Uterus (tissue), 4 donors: Measurements from ENCODE around the gene MRPL43. TPM values are rescaled to one million over a fixed set of nuclear protein-coding genes. Genes with fewer than 3 reads are reported as not detected.

Experiments used
- DNase-seq, 2 donors: peaks; one replicate each; pipeline ENCODE4 v3.0.0-alpha.2; 2019 to 2020
- H3K27ac ChIP-seq, 2 donors: fragments of 200-600 bp; sonication (generic); 1 replicate in 1 of 2; 2 replicates in 1 of 2; pipeline ENCODE4 v1.5.1; 2016 to 2018
- H3K27me3 ChIP-seq, 2 donors: fragments of 200-600 bp; sonication (generic); one replicate each; pipeline ENCODE4 v1.5.1; 2018 to 2019; ENCODE audit warnings: control low read depth in 1 of 2
- H3K36me3 ChIP-seq, 2 donors: fragments of 200-600 bp; sonication (generic); one replicate each; pipeline ENCODE4 v1.5.1; 2019; ENCODE audit warnings: control low read depth in 1 of 2
- H3K4me1 ChIP-seq, 2 donors: fragments of 200-600 bp; sonication (generic); one replicate each; pipeline ENCODE4 v1.5.1; 2018 to 2019; ENCODE audit warnings: control low read depth in 1 of 2
- H3K4me3 ChIP-seq, 2 donors: fragments of 200-600 bp; sonication (generic); 1 replicate in 1 of 2; 2 replicates in 1 of 2; pipeline ENCODE4 v1.5.1; 2018 to 2019; ENCODE audit warnings: mild to moderate bottlenecking in 1 of 2
- H3K9me3 ChIP-seq, 2 donors: fragments of 200-600 bp; sonication (generic); one replicate each; pipeline ENCODE4 v1.5.1; 2019; ENCODE audit warnings: control low read depth in 1 of 2
- POLR2A ChIP-seq, 2 donors: fragments of 450-650 bp; IDR thresholded peaks; one replicate each; pipeline ENCODE4 v1.6.1; 2016; ENCODE audit warnings: antibody characterized with exemption in 2 of 2, mild to moderate bottlenecking in 1 of 2, moderate library complexity in 1 of 2
- intact Hi-C: fragments of 100-400 bp; cut with DNase I; formaldehyde crosslinking; loops from one replicate; pipeline ENCODE4 v1.15.1; 2023; ENCODE audit warnings: low total_unique reads
- total RNA-seq, 4 donors: library from RNA; depleted of rRNA in 3 of 4; stranded (reverse); fragments of >200 nt in 3 of 4; gene quantifications; one replicate each; pipeline versions ENCODE4 v1.1.0 to v1.2.4, GENCODE V29; 2014 to 2023
- TF ChIP-seq, protein P1 (sequence below), 4 experiments: fragments of 200-600 bp in 2 of 4; fragments of 450-650 bp in 2 of 4; sonication (generic) in 2 of 4; IDR thresholded peaks; one replicate each; pipeline ENCODE4 v1.5.1; 2016 to 2019; ENCODE audit warnings: antibody characterized with exemption in 4 of 4, mild to moderate bottlenecking in 2 of 4, moderate library complexity in 1 of 4
- donor health status: DM: yes; HTN: yes; CAD: no.

MRPL43 gene
- total RNA-seq, 4 donors from 2014 or later = 36.9 to 134 (median 51.8) TPM

DNA sequence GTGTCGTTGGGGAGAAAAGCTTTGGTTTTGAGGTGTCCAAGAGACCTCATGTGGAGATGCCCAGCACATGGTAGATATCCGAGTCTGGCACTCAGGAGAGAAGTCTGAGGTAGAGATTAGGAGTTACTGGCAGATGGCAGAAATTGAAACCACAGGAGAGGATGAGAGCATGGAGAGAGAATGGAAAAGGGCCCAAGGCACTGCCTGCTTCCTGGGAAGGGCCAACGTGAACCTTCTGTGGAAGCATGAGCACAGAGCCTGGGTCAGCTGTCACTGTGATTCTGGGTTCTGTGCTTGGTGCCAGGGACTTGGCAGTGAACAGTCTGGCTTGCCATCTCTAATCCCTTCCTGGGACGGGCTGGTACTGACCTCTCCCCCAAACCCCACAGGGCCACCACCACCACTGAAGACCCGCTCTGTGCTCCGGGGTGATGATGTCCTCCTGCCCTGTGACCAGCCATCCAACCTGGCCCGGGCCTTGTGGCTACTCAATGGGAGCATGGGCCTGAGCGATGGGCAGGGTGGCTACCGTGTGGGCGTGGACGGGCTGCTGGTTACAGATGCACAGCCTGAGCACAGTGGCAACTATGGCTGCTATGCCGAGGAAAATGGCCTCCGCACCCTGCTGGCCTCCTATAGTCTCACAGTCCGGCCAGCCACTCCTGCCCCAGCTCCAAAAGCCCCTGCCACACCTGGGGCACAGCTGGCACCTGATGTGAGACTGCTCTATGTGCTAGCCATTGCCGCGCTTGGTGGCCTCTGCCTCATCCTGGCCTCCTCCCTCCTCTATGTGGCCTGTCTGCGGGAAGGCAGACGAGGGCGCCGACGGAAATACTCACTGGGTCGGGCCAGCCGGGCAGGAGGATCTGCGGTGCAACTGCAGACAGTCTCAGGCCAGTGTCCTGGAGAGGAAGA lies 4.1 kb downstream of the MRPL43 start:
- H3K36me3 ChIP-seq = no peaks in the 10 kb centered on the region
- no peak overlapping the region for H3K4me3 ChIP-seq
- H3K27ac ChIP-seq = no peak overlapping the region
- H3K9me3 ChIP-seq = no peaks in the 10 kb centered on the region
- peaks cover 4 to 13% of the 10 kb centered on the region in 2 donors for H3K4me1 ChIP-seq
- H3K27me3 ChIP-seq = no peaks in the 10 kb centered on the region
- TF ChIP-seq POLR2A (IDR thresholded peaks at IDR 0.05) = no peak
- intact Hi-C loops = no loop called here
- peak in 1 of 2 donors; percentile 11 for DNase-seq

- no peak overlapping the region for H3K4me3 ChIP-seq
- no peaks in the 10 kb centered on the region for H3K27me3 ChIP-seq
- H3K9me3 ChIP-seq = no peaks in the 10 kb centered on the region
- H3K27ac ChIP-seq = no peak overlapping the region
- intact Hi-C loops = no loop called here
- TF ChIP-seq, protein P1, sequence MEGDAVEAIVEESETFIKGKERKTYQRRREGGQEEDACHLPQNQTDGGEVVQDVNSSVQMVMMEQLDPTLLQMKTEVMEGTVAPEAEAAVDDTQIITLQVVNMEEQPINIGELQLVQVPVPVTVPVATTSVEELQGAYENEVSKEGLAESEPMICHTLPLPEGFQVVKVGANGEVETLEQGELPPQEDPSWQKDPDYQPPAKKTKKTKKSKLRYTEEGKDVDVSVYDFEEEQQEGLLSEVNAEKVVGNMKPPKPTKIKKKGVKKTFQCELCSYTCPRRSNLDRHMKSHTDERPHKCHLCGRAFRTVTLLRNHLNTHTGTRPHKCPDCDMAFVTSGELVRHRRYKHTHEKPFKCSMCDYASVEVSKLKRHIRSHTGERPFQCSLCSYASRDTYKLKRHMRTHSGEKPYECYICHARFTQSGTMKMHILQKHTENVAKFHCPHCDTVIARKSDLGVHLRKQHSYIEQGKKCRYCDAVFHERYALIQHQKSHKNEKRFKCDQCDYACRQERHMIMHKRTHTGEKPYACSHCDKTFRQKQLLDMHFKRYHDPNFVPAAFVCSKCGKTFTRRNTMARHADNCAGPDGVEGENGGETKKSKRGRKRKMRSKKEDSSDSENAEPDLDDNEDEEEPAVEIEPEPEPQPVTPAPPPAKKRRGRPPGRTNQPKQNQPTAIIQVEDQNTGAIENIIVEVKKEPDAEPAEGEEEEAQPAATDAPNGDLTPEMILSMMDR (IDR thresholded peaks at IDR 0.05) = no peak
- no peak for TF ChIP-seq POLR2A (IDR thresholded peaks at IDR 0.05)
- DNase-seq = no peak
- H3K36me3 ChIP-seq = no peaks in the 10 kb centered on the region
- H3K4me1 ChIP-seq = peaks cover 0 to under 1% of the 10 kb centered on the region in 2 donors
These were observed 6.0 kb downstream of the MRPL43 start for GRCh38 chr10:100981178-100981772.

DNA sequence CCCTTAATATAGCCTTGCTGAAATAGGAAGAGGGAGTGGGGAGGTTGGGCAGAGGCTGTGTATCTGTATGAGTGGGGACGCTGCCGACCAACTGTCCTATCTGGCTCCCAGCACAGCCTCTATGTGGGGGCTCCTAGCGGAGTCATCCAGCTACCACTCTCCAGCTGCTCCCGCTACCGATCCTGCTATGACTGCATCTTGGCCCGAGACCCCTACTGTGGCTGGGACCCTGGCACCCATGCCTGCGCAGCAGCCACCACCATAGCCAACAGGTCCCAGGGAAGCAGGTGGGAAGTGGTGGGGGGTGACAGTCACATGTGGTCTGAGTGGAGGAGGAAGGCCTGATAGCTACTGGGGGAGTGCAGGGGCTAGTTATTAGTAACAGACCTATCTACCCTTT lies 6.6 kb downstream of the MRPL43 start:
- Histone ChIP-seq H3K27me3 (no peaks in the 10 kb centered on the region), H3K27ac (no peak overlapping the region), H3K9me3 (no peaks in the 10 kb centered on the region), H3K36me3 (no peaks in the 10 kb centered on the region), H3K4me1 (no peaks in the 10 kb centered on the region), H3K4me3 (no peak overlapping the region)
- TF ChIP-seq, protein P1 (IDR thresholded peaks at IDR 0.05) = no peak
- no peak for TF ChIP-seq POLR2A (IDR thresholded peaks at IDR 0.05)
- intact Hi-C loops = no loop called here
- peak in 1 of 2 donors; percentile 8 for DNase-seq

DNA sequence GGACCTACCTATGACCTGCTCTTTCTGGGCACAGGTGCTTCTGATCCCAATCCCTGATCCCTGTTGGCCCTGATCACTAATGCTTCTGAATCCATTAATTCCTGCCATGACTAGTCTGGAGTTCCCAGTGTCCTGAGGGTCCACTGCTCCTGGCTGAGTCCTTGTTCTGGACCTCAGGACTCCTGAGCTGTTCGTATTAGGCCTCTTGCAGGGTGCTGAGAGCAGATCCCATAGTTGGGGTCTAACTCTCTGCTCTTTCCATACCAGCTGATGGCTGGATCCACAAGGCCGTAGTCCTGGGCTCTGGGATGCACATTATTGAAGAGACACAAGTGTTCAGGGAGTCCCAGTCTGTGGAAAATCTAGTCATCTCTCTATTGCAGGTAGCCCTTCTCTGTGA lies 7.0 kb downstream of the MRPL43 start:
- H3K4me3 ChIP-seq = no peak overlapping the region
- H3K27me3 ChIP-seq = no peaks in the 10 kb centered on the region
- DNase-seq = no peak
- no peaks in the 10 kb centered on the region for H3K4me1 ChIP-seq
- H3K27ac ChIP-seq = no peak overlapping the region
- no peaks in the 10 kb centered on the region for H3K36me3 ChIP-seq
- TF ChIP-seq, protein P1 (IDR thresholded peaks at IDR 0.05) = no peak
- TF ChIP-seq POLR2A (IDR thresholded peaks at IDR 0.05) = no peak
- intact Hi-C loops = no loop called here
- H3K9me3 ChIP-seq = no peaks in the 10 kb centered on the region

- intact Hi-C loops = no loop called here
- no peak overlapping the region for H3K27ac ChIP-seq
- H3K4me1 ChIP-seq = no peaks in the 10 kb centered on the region
- no peaks in the 10 kb centered on the region for H3K36me3 ChIP-seq
- DNase-seq = peak in 1 of 2 donors; percentile 16
- H3K4me3 ChIP-seq = no peak overlapping the region
- H3K9me3 ChIP-seq = no peaks in the 10 kb centered on the region
- H3K27me3 ChIP-seq = no peaks in the 10 kb centered on the region
- TF ChIP-seq, protein P1 (IDR thresholded peaks at IDR 0.05) = no peak
- TF ChIP-seq POLR2A (IDR thresholded peaks at IDR 0.05) = no peak
These were observed 7.5 kb downstream of the MRPL43 start for GRCh38 chr10:100979791-100980272.
